Measurements from ENCODE around the gene CRISPLD2.

CRISPLD2 gene, protein sequence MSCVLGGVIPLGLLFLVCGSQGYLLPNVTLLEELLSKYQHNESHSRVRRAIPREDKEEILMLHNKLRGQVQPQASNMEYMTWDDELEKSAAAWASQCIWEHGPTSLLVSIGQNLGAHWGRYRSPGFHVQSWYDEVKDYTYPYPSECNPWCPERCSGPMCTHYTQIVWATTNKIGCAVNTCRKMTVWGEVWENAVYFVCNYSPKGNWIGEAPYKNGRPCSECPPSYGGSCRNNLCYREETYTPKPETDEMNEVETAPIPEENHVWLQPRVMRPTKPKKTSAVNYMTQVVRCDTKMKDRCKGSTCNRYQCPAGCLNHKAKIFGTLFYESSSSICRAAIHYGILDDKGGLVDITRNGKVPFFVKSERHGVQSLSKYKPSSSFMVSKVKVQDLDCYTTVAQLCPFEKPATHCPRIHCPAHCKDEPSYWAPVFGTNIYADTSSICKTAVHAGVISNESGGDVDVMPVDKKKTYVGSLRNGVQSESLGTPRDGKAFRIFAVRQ

DNA sequence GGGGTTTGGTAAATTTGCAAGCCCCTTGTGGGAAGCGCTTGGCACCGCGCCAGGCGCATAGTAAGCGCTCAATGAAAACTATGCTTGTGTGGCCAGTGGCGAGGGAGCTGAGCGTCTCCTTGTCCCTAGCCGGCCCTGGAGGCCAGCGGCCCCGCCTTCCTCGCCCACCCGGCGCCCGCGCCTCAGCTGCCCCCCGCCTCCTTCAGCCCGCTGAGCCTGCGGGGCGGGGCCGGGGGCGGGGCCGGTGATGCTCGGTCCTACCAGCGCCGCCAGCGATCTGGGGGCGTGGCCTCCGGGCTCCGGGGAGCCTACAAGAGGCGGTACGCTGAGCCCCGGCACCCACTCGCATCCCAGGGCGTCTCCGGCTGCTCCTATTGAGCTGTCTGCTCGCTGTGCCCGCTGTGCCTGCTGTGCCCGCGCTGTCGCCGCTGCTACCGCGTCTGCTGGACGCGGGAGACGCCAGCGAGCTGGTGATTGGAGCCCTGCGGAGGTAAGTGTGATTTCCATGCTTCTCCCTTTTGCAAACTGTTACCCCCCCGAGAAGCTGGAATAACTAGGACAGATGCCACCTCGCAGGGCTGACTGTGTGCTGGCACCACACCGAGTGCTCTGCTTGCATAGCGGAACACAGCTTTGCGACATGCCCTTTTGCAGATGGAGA is at the start of gene CRISPLD2:
CRISPLD2 (plus strand) TSS at position 342 of the 661 bp plus-strand sequence. CDS start 18,511 bp downstream, outside the sequence.
- peak; percentile 95 for DNase-seq

DNA sequence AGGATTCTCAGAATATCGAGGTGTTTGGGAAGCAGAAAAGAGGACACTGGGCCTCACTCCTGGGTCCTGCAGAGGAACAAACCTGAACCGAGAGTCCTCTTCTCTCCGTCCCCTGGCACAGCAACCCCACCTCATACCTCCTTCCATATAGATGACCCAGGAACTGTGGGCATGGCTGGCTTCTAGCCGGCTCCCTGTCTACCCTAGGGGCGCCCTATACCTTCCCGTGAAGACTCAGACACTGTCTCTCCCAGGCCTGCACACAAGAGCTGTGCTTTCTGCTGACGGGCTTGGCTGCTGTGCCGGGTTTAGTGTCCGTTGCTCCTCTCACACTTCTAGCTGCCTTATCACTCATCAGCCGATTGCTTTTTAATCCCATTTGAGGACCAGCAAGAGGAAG is 46.5 kb upstream of the CRISPLD2 start:
- no peak for DNase-seq

DNA sequence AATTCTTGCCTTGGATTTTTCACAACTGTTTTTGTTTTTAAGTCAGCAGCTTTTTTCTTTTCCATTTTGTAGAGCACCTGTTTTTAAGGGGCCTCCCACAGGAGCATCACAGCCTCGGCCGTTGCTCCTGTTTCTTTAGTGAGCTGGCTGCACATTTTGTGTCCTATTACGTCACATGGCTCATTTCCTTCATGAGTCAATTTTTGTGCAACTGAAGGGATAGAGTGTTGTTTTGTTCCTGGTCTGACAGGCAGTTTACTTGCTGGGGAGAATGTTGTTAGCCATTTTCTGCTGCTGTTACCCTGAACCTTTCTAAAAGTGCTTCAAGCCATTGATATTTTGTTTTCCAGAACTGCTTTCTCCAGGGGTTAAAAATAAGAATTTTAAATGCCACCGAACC is 45.0 kb upstream of the CRISPLD2 start:
- DNase-seq: no peak

DNA sequence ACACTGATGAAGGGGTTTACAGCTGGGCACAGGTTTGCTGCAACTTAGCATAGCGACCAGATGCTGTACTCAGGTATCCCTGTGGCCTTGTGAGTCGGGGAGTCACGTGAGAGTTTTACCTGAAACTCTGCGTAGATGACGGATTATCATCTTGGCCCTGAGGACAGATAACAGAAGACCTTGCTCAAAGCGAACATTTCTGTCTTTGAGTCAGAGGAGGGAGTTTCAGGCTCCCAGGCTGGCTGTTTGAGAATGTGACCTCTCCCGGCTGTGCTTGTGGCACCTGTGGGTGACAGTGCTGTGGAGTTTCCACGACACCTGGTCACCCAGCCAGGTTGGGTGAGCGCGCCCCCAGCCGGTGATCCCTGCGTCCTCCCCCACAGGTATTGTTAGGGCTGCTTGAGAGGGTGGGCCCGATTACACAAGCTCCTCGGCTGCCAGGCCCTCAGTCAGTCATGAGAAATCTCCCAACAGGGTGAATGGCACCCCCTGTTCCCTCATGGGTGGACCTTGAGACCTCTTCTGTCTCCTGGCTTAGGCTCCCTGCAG is 44.4 kb upstream of the CRISPLD2 start:
- no peak for DNase-seq

DNA sequence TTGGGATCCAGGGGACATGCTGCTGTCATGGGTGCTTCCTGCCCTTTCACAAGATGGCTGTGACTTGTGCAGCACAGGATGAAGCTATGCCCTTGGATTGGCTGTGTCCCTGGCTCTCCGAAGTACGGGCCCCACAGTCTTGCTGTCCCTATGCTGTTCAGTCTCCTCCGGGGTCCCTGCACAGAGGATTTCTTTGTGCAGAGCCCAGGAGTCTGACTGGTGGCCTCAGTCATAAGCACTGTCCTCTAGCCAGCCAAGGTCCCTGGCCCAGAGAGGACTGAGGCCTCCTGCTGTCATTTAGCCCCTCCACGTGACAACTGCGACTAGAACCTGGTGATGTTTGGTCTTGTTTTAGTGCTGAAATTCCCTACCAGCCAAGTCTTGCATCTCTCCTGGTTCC is 42.4 kb upstream of the CRISPLD2 start:
- no peak for DNase-seq

DNA sequence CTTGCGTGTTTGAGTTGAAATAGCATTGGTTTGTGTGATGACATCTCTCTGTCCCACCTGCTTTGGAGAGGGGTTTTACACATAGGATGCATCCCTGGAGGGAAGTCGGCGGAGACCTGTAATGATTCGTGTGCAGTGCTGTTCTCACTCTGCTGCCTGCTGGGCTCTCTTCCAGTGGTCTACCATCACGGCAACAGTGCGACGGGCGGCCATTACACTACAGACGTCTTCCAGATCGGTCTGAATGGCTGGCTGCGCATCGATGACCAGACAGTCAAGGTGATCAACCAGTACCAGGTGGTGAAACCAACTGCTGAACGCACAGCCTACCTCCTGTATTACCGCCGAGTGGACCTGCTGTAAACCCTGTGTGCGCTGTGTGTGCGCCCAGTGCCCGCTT is 41.1 kb upstream of the CRISPLD2 start:
- DNase-seq: no peak

DNA sequence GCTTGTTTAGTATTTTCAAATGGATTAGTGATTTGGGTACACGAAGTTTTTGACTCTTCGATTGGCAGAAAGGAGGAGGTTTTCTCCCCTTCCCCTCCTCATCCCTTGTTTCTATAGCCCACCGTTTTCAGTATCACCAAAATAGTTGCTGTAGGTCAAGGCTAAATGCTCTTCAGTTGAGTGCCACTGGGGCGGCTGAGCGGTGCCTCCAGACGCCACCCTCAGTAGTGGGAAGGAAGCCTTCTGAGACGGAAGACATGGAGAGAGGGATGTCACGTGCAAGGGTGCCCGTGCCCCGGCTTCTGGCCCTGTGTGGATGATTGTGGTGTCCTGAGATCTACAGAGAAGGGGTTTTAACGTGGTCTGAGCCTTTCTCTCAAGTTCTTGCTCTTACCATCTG is 39.7 kb upstream of the CRISPLD2 start:
- no peak for DNase-seq

DNA sequence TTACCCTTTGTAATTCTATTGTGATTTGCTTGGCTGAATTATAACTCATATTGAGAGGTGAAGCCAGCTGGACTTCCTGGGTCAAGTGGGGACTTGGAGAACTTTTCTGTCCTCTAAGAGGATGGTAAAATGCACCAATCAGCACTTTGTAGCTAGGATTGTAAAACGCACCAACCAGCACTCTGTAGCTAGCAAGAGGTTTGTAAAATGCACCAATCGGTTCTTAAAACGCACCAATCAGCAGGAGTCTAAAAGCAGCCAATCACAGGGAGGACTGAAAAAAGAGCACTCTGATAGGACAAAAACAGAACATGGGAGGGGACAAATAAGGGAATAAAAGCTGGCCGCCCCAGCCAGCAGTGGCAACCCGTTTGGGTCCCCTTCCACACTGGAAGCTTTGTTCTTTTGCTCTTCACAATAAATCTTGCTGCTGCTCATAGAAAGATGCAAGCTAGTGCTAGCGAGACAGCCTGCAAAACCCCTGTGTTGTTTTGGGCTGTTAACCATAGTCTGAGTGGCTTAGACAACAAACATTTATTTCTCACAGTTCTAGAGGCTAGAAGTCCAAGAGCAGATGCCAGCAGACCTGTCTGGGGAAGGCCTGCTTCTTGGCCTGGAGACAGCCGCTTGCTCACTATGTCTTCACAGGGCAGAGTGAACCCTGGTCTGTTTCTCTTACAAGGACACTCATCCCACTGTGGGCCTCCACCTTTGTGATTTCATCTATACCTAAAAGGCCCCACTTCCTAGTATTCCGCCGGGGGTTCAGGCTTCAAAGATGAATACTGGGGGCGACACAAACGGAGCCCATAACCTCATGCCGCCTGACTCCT is 39.0 kb upstream of the CRISPLD2 start:
- DNase-seq: no peak

DNA sequence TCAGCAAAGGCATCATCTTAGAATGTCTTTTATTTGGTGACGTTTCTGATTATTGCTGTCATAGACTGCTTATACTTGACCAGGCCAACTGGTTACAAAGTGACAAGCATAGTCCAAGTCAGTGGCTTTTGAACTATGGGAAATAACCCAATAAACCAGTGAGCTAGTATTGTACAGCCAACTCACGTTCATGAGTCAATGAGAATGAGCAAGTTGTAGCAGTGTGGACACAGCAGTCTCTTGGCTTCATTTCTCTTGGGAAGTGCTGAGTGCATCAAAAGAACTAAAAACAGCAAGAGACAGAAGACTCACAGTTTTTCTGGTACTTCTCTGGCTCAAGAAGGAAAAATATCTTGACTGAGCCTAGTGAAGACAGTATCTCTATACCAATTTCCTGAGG is 36.9 kb upstream of the CRISPLD2 start:
- no peak for DNase-seq

DNA sequence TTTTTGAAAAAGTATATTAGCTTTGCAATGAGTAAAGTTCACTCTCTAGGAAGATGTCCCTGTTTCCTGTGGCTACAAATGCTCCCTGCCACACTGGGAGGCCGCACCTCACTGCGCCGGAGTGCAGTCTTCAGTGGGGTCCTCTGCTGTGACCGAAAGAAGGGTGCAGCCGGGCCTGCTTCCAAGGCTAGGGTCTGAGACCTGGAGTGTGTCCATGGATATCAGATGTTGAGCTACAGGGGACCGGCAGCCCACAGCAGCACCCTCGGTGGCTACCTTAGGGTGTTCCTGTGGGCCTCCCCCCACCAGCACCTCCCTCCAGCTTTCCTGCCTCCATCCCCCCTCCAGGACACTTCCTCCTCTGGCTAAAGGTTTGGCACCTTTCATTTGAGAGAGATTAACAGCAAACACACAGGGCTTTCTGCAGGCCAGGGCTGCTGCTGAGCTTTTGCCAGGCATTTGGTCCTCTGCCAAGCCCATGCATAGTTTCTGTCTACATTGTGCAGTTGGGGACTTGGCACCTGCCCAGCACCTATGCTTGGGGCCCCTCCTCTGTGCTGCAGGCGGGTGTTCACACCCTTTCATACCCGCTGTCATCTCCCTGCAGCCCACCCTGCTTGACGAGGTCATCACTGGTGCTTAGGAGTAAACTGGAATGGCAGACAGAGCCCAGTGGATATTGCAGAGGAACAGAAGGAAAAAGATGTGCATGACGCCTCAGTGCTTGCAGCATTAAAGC is 33.8 kb upstream of the CRISPLD2 start:
- peak; percentile 92 for DNase-seq

DNA sequence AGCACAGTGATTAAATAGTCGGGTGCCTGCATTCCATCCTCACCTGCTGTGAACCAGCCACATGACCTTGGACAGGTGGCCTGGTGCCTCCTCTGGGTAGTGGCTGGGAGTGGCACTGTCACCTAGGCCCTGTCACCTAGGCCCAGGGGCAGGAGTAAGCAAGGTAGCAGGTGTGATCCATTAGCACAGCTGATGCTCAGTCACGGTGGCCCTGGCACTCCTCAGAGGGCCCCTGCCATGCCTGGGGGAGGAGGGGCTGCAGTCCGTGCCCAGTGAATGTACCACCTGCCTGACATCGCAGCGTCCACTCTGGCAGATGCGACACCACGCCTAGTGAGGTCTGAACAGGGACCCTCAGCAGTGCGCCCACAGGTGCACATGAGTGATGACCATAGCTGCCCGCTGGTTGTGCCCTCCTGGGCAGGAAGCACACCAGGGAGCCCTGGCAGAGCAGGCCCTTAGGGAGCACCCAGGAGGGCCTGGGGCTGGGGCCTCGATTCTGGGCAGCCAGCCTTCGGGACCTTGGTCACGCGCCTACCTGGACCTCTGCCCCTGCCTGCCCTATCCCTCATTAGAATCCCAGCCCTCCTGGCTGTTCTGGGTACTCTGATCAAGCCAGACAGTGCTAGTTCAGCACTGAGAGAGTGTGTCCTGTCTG is 33.1 kb upstream of the CRISPLD2 start:
- peak; percentile 92 for DNase-seq

DNA sequence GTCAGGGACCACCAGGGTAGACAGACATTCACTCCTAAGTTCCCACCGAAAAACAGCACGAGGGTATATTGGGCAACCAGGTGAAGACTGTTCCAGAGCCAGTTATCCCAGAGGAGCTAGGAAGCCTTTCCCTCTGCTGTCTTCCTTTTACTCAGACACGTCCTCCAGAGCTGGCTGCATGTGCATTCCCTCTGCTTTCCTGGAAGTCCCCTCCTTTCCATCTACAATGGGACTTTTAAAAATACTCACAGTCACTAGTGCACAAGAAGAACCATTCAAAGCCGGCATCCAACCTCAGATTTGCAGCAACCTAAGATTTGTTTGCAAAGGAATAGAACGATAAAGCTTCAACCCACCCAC is 32.5 kb upstream of the CRISPLD2 start:
- no peak for DNase-seq

DNA sequence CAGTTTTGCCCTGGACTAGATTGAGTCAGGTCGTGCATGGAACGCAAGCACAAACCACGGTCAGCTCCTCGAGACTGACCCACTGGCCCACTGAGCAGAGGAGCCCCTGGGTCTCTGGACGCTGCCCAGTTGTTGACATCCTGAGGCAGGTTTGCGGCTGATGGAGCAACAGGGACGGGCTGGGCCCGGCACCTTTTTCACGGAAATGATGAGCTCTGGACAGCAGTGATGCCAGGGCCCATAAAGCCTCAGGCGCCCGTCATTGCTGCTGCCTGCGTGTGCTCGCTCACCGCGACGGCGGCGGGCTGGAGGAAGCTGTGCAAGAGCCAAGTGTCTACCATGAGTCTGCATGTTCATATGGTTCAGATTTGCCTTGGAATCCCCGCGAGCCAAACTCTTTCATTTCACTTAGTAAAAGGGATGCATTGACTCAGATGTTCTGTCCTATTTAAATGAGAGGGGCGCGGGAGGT is 30.8 kb upstream of the CRISPLD2 start:
- no peak for DNase-seq

DNA sequence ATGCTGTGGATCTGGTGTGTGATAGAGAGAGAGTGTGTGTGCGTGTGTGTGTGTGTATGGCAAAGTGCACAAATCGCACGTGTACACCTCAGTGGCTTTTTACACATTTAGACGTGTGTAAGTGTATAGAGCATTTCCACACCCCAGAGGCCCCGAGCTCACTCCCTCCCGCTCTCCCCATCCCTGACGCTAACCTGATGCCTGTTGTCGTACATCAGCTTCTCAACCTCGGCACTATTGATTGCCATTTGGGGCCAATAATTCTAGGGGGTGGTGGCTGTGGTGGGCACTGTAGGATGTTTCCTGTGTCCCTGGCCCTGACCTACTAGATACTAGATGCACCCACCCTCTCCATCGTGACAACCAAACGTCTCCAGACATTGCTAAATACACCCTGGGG is 30.4 kb upstream of the CRISPLD2 start:
- no peak for DNase-seq

DNA sequence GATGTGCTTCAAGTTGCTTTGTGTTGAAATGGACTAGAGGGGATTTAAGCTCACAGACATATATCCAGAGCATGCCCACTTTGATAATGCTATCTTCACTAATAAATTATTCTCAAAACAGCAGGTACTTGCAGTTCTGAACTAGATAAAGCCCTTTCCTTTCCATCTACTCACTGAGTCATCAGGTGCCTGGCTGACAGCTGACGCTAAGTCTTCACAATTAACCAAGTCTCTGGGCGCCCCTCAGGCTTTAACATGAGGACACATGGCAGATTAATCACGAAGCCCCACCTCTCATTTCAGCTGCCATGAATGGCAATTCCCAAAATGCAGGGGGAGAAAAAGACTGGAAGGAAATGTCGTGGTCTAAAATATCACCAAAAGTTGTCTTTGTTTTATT is 29.5 kb upstream of the CRISPLD2 start:
- no peak for DNase-seq

DNA sequence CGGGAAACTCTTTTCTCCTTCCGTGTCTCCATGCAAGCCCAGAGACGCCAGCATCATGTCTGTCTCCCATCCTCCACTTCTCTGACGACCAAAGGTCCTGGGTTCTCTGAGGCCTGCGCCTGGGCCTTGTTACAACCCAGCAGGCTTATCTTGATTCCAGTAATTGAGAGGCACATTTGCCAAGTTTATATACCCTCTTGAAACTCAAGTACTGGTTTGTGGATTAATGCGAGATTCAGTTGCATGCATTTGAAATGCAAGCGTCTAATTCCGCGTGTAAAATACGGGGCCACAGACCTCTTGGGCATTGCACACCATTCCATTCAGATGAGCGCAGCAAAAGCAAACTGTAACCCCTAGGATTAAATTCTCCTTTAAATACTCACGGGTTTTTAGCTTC is 28.7 kb upstream of the CRISPLD2 start:
- DNase-seq: no peak

DNA sequence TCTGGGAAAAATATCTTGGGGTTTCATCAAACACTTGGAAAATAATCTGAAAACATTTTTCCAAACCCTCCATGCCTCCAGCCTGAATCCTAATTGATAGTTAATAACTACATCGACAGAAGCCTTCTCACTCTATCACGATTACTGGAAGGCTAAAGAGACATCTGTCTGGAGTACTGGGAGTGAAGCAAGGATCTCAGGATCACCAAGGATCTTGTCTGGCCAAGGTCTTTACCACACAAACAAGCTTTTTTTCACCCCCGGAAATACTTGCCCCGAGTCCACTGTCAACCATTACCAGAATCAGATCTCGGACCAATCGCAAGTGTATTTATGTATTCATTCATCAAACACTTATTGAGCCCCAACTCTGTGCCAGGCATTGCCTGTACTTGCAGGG is 28.3 kb upstream of the CRISPLD2 start:
- no peak for DNase-seq

DNA sequence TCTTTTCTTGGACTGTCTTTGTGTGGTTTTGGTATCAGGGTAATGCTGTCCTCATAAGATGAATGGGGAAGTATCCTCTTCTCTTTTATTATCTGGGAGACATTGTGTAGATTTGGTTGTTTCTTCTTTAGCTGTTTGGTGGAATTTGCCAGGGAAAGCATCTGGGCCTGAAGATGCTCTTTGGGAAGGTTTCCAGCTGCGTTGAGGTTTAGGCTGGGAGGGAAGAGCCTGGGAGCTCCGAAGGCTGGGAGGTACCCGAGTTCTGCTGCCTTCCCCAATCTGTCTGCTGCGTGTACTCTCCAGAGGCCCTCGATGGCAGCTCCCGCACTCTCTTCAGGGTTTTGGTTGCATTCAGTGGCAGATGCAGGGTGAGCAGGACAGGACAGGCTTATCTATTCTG is 25.6 kb upstream of the CRISPLD2 start:
- no peak for DNase-seq

DNA sequence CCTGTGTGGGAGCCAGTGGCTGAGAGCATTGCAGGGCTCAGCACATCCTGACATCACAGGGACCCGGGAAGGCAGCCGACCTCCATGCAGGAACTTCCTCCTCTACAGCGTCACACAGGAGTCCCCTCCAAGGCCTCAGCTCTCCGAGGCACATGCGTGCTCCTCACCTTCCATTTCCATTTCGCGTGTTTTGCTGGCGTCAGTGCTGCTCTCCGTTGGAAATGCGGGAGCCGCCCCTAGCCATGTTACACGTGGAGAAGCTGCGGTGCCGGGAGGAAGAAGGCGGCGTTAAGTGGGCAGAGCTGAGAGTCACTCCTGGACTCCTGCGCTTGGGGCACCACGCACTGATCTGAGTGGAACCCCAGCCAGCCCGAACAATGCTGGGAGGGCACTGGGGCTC is 25.2 kb upstream of the CRISPLD2 start:
- no peak for DNase-seq

DNA sequence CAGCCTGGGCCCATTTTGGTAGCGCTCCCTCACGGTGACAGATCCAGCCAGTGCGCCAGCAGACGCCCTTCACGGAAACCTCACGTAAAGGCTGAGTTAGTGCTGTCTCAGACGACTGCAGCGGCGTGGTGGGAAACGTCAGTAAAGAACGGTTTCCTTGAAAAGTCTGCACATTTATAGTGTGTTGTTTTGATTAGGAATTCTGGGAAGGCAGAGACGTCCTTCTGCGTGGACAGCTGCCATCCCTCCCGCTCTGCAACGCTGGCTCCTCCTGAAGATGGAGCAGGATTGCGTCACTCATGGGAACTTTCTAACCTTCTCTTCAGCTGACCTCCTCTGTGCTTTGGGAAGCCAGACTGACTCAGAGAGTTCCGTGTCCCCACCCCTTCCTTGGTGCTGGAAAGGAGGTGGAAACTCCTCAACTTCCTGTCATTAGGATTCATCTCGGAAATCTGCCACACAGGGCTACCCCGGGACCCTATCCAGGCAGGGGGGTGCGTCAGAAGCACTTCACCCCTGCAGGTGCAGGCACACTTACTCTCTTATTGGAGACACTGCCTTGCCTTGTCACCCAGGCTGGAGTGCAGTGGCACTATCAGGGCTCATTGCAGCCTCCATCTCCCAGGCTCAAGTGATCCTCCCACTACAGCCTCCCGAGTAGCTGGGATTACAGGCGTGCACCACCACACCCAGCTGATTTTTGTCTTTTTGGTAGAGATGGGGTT is 24.3 kb upstream of the CRISPLD2 start:
- no peak for DNase-seq

Measured in NCI-H2171 treated with DMSO at 0.1 percent for 48 hours (cell line).